ENCODE data around the gene MTX2.

The MTX2 gene

GRCh38 chr2:176247859-176248258 lies 21.4 kb upstream of the MTX2 start:
- H3K9me2 ChIP-seq (replicated peaks; ENCODE audit: insufficient read depth, low read length), result no peaks in the 10 kb centered on the region
- no peak overlapping the region for H3K4me3 ChIP-seq (ENCODE audit: low read length)
- H3K36me3 ChIP-seq (replicated peaks; ENCODE audit: insufficient read depth, low read length), result no peaks in the 10 kb centered on the region
- no peaks in the 10 kb centered on the region for H3F3A ChIP-seq (ENCODE audit: insufficient read depth, low read length)
- H4K20me1 ChIP-seq (ENCODE audit: insufficient read depth, low read length), result no peaks in the 10 kb centered on the region
- H3K4me2 ChIP-seq (ENCODE audit: low read depth, low read length), result no peak overlapping the region
- 0 out of 2 replicates have a peak, but pooled peaks cover under 1% of the 10 kb centered on the region for H3K4me1 ChIP-seq (ENCODE audit: low read length)
- H3K9ac ChIP-seq (ENCODE audit: low read length), result no peak overlapping the region
- H3K9me3 ChIP-seq (replicated peaks; ENCODE audit: insufficient read depth, low read length), result no peaks in the 10 kb centered on the region
- H2AFZ ChIP-seq (ENCODE audit: low read length), result no peak overlapping the region
- TF ChIP-seq, protein P1, sequence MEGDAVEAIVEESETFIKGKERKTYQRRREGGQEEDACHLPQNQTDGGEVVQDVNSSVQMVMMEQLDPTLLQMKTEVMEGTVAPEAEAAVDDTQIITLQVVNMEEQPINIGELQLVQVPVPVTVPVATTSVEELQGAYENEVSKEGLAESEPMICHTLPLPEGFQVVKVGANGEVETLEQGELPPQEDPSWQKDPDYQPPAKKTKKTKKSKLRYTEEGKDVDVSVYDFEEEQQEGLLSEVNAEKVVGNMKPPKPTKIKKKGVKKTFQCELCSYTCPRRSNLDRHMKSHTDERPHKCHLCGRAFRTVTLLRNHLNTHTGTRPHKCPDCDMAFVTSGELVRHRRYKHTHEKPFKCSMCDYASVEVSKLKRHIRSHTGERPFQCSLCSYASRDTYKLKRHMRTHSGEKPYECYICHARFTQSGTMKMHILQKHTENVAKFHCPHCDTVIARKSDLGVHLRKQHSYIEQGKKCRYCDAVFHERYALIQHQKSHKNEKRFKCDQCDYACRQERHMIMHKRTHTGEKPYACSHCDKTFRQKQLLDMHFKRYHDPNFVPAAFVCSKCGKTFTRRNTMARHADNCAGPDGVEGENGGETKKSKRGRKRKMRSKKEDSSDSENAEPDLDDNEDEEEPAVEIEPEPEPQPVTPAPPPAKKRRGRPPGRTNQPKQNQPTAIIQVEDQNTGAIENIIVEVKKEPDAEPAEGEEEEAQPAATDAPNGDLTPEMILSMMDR (IDR thresholded peaks at IDR 0.05; ENCODE audit: low read length), result no peak
- TF ChIP-seq EZH2phosphoT487 (IDR thresholded peaks at IDR 0.05; ENCODE audit: low read length) (no peak), EZH2 (optimal IDR thresholded peaks at IDR 0.05; ENCODE audit: low read depth, low read length) (no peak)
- H3K27me3 ChIP-seq (replicated peaks; ENCODE audit: insufficient read depth, low read length), result no peaks in the 10 kb centered on the region
- no peak for DNase-seq
- no peak overlapping the region for H3K27ac ChIP-seq (ENCODE audit: low read length)
- no peaks in the 10 kb centered on the region for H3K79me2 ChIP-seq (ENCODE audit: low read length)

- no peak for TF ChIP-seq EZH2phosphoT487 (IDR thresholded peaks at IDR 0.05; ENCODE audit: low read length)
- no peak for TF ChIP-seq EZH2 (optimal IDR thresholded peaks at IDR 0.05; ENCODE audit: low read depth, low read length)
- TF ChIP-seq, protein P1 (IDR thresholded peaks at IDR 0.05; ENCODE audit: low read length), result no peak
- Histone ChIP-seq H3K4me3 (ENCODE audit: low read length) (no peak overlapping the region), H3K9me2 (replicated peaks; ENCODE audit: insufficient read depth, low read length) (no peaks in the 10 kb centered on the region), H3K27ac (ENCODE audit: low read length) (no peak overlapping the region), H3K27me3 (replicated peaks; ENCODE audit: insufficient read depth, low read length) (no peaks in the 10 kb centered on the region), H2AFZ (ENCODE audit: low read length) (no peak overlapping the region), H3K4me1 (ENCODE audit: low read length) (0 out of 2 replicates have a peak, but pooled peaks cover 3% of the 10 kb centered on the region), H4K20me1 (ENCODE audit: insufficient read depth, low read length) (no peaks in the 10 kb centered on the region), H3F3A (ENCODE audit: insufficient read depth, low read length) (no peaks in the 10 kb centered on the region), H3K79me2 (ENCODE audit: low read length) (no peaks in the 10 kb centered on the region), H3K9ac (ENCODE audit: low read length) (no peak overlapping the region), H3K9me3 (replicated peaks; ENCODE audit: insufficient read depth, low read length) (no peaks in the 10 kb centered on the region), H3K4me2 (ENCODE audit: low read depth, low read length) (no peak overlapping the region), H3K36me3 (replicated peaks; ENCODE audit: insufficient read depth, low read length) (no peaks in the 10 kb centered on the region)
- no peak for DNase-seq
These were observed 17.3 kb upstream of the MTX2 start for GRCh38 chr2:176251928-176252327.

- TF ChIP-seq, protein P1 (IDR thresholded peaks at IDR 0.05; ENCODE audit: low read length), result no peak
- no peak for TF ChIP-seq EZH2 (optimal IDR thresholded peaks at IDR 0.05; ENCODE audit: low read depth, low read length)
- TF ChIP-seq EZH2phosphoT487 (IDR thresholded peaks at IDR 0.05; ENCODE audit: low read length), result no peak
- Histone ChIP-seq H2AFZ (ENCODE audit: low read length) (no peak overlapping the region), H3K9ac (ENCODE audit: low read length) (no peak overlapping the region), H3K27me3 (replicated peaks; ENCODE audit: insufficient read depth, low read length) (no peaks in the 10 kb centered on the region), H3K4me3 (ENCODE audit: low read length) (no peak overlapping the region), H4K20me1 (ENCODE audit: insufficient read depth, low read length) (no peaks in the 10 kb centered on the region), H3K4me2 (ENCODE audit: low read depth, low read length) (no peak overlapping the region), H3K4me1 (ENCODE audit: low read length) (no peaks in the 10 kb centered on the region), H3K9me3 (replicated peaks; ENCODE audit: insufficient read depth, low read length) (no peaks in the 10 kb centered on the region), H3K9me2 (replicated peaks; ENCODE audit: insufficient read depth, low read length) (no peaks in the 10 kb centered on the region), H3F3A (ENCODE audit: insufficient read depth, low read length) (no peaks in the 10 kb centered on the region), H3K79me2 (ENCODE audit: low read length) (no peaks in the 10 kb centered on the region), H3K36me3 (replicated peaks; ENCODE audit: insufficient read depth, low read length) (no peaks in the 10 kb centered on the region), H3K27ac (ENCODE audit: low read length) (no peak overlapping the region)
- no peak for DNase-seq
These were observed 8.6 kb upstream of the MTX2 start for GRCh38 chr2:176260689-176261088.
